ENCODE data around the gene C1orf74. TPM values are rescaled to one million over a fixed set of nuclear protein-coding genes. Genes with fewer than 3 reads are reported as not detected.

C1orf74 gene
- total RNA-seq, 1 experiment from 2014 or later, result 4.6 TPM

GRCh38 chr1:209767096-209767495 lies 17.3 kb downstream of the C1orf74 start:
- CTCF ChIA-PET, result no interaction called here
- ATAC-seq, result no peak

GRCh38 chr1:209766051-209766450 lies 18.3 kb downstream of the C1orf74 start:
- H3K4me3 Mint-ChIP-seq, result no peak overlapping the region
- H3K4me1 Mint-ChIP-seq, result peaks cover 10% of the 10 kb centered on the region
- TF ChIP-seq ELF4 (CRISPR knock-in tag; IDR thresholded peaks at IDR 0.05; ENCODE audit: low read depth), result no peak
- TF ChIP-seq NR3C1 (CRISPR knock-in tag; conservative IDR thresholded peaks at IDR 0.05; ENCODE audit: low read depth), result no peak
- TF ChIP-seq SMAD4 (CRISPR knock-in tag; IDR thresholded peaks at IDR 0.05), result no peak
- ATAC-seq (no peak), DNase-seq (ENCODE audit: low spot score) (no peak)
- no peaks in the 10 kb centered on the region for H3K36me3 Mint-ChIP-seq
- no peaks in the 10 kb centered on the region for H3K9me3 Mint-ChIP-seq
- peaks cover 11% of the 10 kb centered on the region; the same call in 1 of the 2 replicates for H3K27me3 Mint-ChIP-seq (ENCODE audit: low read depth)
- POLR2A ChIA-PET, result no interaction called here
- CTCF ChIA-PET, result interaction anchor here (1.6 kb wide), 1 partner anchor 18 kb away, joined by 4 read pairs; no protein-coding TSS in a partner anchor
- H3K27ac Mint-ChIP-seq, result no peak overlapping the region

More at GRCh38 chr1:209767096-209767495, 17.3 kb downstream of the C1orf74 start:
- Mint-ChIP-seq H3K4me1 (peaks cover 10% of the 10 kb centered on the region), H3K9me3 (no peaks in the 10 kb centered on the region), H3K36me3 (no peaks in the 10 kb centered on the region), H3K27ac (no peak overlapping the region), H3K4me3 (no peak overlapping the region), H3K27me3 (ENCODE audit: low read depth) (peaks cover 5% of the 10 kb centered on the region; the same call in 1 of the 2 replicates)
- TF ChIP-seq KAT7 (CRISPR knock-in tag; IDR thresholded peaks at IDR 0.05; ENCODE audit: borderline replicate concordance) (no peak), ZNF416 (CRISPR knock-in tag; IDR thresholded peaks at IDR 0.05) (no peak), HMGXB4 (CRISPR knock-in tag; IDR thresholded peaks at IDR 0.05) (no peak), ETV6 (CRISPR knock-in tag; IDR thresholded peaks at IDR 0.05) (no peak), RORB (CRISPR knock-in tag; IDR thresholded peaks at IDR 0.05) (no peak), SOX15 (CRISPR knock-in tag; IDR thresholded peaks at IDR 0.05) (no peak), FOXP4 (CRISPR knock-in tag; IDR thresholded peaks at IDR 0.05) (no peak), USF2 (CRISPR knock-in tag; IDR thresholded peaks at IDR 0.05) (no peak), TCF7 (CRISPR knock-in tag; IDR thresholded peaks at IDR 0.05; ENCODE audit: low read depth) (no peak), PRRX2 (CRISPR knock-in tag; IDR thresholded peaks at IDR 0.05) (no peak), E2F4 (CRISPR knock-in tag; IDR thresholded peaks at IDR 0.05; ENCODE audit: borderline replicate concordance, low read depth) (no peak)
- no peak for DNase-seq (ENCODE audit: low spot score)
- POLR2A ChIA-PET, result no interaction called here

GRCh38 chr1:209761011-209761635 lies 23.2 kb downstream of the C1orf74 start:
- POLR2A ChIA-PET, result no interaction called here
- ATAC-seq, result no peak
- Mint-ChIP-seq H3K4me1 (no peaks in the 10 kb centered on the region), H3K4me3 (no peak overlapping the region), H3K36me3 (no peaks in the 10 kb centered on the region), H3K9me3 (no peaks in the 10 kb centered on the region), H3K27me3 (ENCODE audit: low read depth) (peaks cover 12% of the 10 kb centered on the region; the same call in 1 of the 2 replicates), H3K27ac (no peak overlapping the region)
- CTCF ChIA-PET, result interaction anchor here (3.8 kb wide), 1 partner anchor 13 kb away, joined by 15 read pairs; no protein-coding TSS in a partner anchor
- no peak for TF ChIP-seq MLX (CRISPR knock-in tag; IDR thresholded peaks at IDR 0.05)
- no peak for TF ChIP-seq ZNF219 (CRISPR knock-in tag; IDR thresholded peaks at IDR 0.05; ENCODE audit: borderline replicate concordance)
- TF ChIP-seq FOXJ3 (CRISPR knock-in tag; IDR thresholded peaks at IDR 0.05; ENCODE audit: borderline replicate concordance), result no peak
- DNase-seq (ENCODE audit: low spot score), result no peak

Measured in WTC11 (cell line).